ENCODE measurements around the gene PPP1R10. TPM values are rescaled to one million over a fixed set of nuclear protein-coding genes. Genes with fewer than 3 reads are reported as not detected.

The PPP1R10 gene
- total RNA-seq, 1 experiment from 2014 or later, result 69.5 TPM

DNA sequence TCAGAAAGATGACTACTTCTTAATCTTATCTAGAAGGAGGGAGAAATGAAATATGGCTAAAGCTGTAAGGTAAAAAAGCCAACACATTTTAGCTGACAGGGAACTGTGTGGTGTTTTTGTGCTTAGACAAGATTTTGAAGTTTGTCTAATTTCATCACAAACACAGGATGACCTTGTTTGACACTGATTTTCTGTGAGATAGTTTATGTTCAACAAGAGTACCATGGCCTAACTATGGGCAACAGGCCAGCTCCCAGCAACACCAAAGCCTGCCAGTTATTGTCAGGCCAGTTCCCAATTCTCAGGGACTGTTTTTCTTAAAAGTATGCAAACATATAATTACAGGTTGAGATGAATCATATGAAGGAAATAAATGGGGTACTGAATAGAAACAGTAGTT lies 51.3 kb downstream of the PPP1R10 start:
- BruUV-seq (replicated peaks), result no TSS peak
- peaks cover 11% of the 10 kb centered on the region for H3K4me1 ChIP-seq (replicated peaks; ENCODE audit: insufficient read depth)
- no peak overlapping the region for H3K4me2 ChIP-seq
- H3K27ac ChIP-seq, result no peak overlapping the region
- H3K79me2 ChIP-seq (ENCODE audit: low read depth), result no peaks in the 10 kb centered on the region
- POLR2A ChIA-PET (ENCODE audit: unreplicated experiment), result no interaction called here
- CTCF ChIA-PET, result interaction anchor here (0.6 to 0.7 kb wide), 2 partner anchors 8 to 165 kb away, joined by 3 to 7 read pairs; partner anchors contain the start of gene PRR3
- no peaks in the 10 kb centered on the region for H3K27me3 ChIP-seq (ENCODE audit: insufficient read depth, low read depth)
- no peaks in the 10 kb centered on the region; the same call in 1 of the 2 replicates for H3K9me2 ChIP-seq (ENCODE audit: insufficient read depth)
- no peaks in the 10 kb centered on the region for H3K9me3 ChIP-seq (ENCODE audit: insufficient read depth, low read depth)
- H3F3A ChIP-seq (ENCODE audit: insufficient read depth, low read depth), result peaks cover 29% of the 10 kb centered on the region
- intact Hi-C loops (cut with micrococcal nuclease; ENCODE audit: unreplicated experiment), result no loop called here
- peaks cover 1% of the 10 kb centered on the region; the same call in 1 of the 2 replicates for H4K20me1 ChIP-seq (ENCODE audit: insufficient read depth)
- H3K4me3 ChIP-seq, result no peak overlapping the region
- DNase-seq, result no peak
- TF ChIP-seq EZH2 (IDR thresholded peaks at IDR 0.05; ENCODE audit: low read depth), result no peak
- TF ChIP-seq, protein P1, sequence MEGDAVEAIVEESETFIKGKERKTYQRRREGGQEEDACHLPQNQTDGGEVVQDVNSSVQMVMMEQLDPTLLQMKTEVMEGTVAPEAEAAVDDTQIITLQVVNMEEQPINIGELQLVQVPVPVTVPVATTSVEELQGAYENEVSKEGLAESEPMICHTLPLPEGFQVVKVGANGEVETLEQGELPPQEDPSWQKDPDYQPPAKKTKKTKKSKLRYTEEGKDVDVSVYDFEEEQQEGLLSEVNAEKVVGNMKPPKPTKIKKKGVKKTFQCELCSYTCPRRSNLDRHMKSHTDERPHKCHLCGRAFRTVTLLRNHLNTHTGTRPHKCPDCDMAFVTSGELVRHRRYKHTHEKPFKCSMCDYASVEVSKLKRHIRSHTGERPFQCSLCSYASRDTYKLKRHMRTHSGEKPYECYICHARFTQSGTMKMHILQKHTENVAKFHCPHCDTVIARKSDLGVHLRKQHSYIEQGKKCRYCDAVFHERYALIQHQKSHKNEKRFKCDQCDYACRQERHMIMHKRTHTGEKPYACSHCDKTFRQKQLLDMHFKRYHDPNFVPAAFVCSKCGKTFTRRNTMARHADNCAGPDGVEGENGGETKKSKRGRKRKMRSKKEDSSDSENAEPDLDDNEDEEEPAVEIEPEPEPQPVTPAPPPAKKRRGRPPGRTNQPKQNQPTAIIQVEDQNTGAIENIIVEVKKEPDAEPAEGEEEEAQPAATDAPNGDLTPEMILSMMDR (conservative IDR thresholded peaks at IDR 0.05), result no peak
- H2AFZ ChIP-seq, result no peak overlapping the region
- H3K36me3 ChIP-seq (ENCODE audit: low read depth), result peaks cover 21% of the 10 kb centered on the region; the same call in 1 of the 2 replicates

DNA sequence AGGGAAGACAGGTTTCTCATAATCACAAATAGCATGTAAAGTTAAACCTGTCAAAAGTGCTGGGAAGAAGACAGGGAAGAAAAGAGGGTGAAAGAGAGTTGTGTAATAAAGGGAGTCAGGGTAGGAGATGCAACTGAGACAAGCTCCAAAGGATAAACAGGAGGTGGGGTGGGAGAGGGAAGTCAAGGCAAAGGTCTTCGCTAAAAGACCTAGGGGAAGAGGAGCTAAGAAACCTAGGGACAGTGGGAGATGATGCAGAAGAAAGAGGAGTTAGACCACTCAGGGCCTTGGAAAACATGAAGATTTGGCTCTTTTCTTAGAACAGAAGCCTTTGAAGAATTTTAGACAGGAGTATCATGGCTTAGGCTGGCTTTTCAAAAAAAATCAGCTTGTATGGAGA lies 52.9 kb downstream of the PPP1R10 start:
- Histone ChIP-seq H3K4me2 (no peak overlapping the region), H2AFZ (no peak overlapping the region), H3K4me3 (no peak overlapping the region), H4K20me1 (ENCODE audit: insufficient read depth) (peaks cover 4% of the 10 kb centered on the region; the same call in 1 of the 2 replicates), H3K79me2 (ENCODE audit: low read depth) (peaks cover 10% of the 10 kb centered on the region), H3K27ac (no peak overlapping the region), H3F3A (ENCODE audit: insufficient read depth, low read depth) (peaks cover 42% of the 10 kb centered on the region), H3K4me1 (replicated peaks; ENCODE audit: insufficient read depth) (no peaks in the 10 kb centered on the region), H3K9me2 (ENCODE audit: insufficient read depth) (no peaks in the 10 kb centered on the region; the same call in 1 of the 2 replicates), H3K36me3 (ENCODE audit: low read depth) (peaks cover 34% of the 10 kb centered on the region), H3K9me3 (ENCODE audit: insufficient read depth, low read depth) (no peaks in the 10 kb centered on the region), H3K27me3 (ENCODE audit: insufficient read depth, low read depth) (no peaks in the 10 kb centered on the region)
- ChIA-PET POLR2A (ENCODE audit: unreplicated experiment) (no interaction called here), CTCF (no interaction called here)
- BruUV-seq (replicated peaks), result no TSS peak
- TF ChIP-seq, protein P1 (conservative IDR thresholded peaks at IDR 0.05), result no peak
- no peak for TF ChIP-seq EZH2 (IDR thresholded peaks at IDR 0.05; ENCODE audit: low read depth)
- DNase-seq, result no peak
- intact Hi-C loops (cut with micrococcal nuclease; ENCODE audit: unreplicated experiment), result no loop called here

DNA sequence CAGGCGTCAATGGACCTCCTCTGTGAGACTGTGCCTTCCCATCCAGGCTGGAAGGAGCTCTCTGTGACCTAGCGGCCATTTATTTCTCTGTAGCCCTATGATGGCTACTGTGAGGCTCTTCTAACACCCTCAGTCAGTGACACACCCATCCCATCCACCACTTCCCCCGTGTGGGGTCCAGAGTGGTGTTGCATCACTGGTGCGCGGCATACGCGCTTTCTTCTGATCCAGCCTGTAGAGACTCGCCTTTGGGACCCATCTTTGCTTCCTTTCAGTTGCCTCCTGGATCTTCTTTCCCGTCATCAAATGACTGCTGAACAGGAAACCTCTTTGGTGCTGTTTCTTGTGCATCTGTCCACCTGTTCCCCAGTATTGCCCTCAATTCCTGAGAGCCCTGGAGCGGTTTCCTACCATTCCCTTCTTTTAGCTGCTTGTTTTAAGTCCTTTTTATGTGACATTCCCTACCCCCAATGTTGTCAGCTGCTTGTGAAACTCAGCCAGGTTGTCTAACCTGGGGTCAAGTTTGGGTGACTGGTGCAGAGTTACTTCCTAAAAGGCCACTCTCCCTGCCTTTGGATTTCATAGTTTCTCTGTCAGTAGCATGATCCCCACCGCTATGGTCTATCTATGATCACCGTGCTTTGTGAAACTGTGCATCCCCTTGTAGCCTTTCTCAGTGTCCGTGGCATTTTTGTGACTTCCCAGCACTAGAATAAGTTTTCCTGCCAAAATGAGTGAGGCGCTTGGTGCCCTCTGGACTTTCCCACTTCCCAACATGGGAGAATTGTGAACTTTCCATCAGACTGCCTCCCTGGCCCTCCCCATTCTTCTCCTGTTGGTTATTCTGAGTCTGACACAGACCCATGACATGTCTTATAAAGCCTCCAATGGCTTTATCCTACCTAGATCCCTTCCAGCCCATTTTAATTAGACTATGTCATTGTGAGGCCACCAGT lies 54.3 kb downstream of the PPP1R10 start:
- Histone ChIP-seq H3K4me1 (replicated peaks; ENCODE audit: insufficient read depth) (peaks cover 11% of the 10 kb centered on the region), H3K27ac (no peak overlapping the region), H3F3A (ENCODE audit: insufficient read depth, low read depth) (peaks cover 40% of the 10 kb centered on the region), H2AFZ (no peak overlapping the region), H3K27me3 (ENCODE audit: insufficient read depth, low read depth) (no peaks in the 10 kb centered on the region), H3K36me3 (ENCODE audit: low read depth) (peaks cover 42% of the 10 kb centered on the region), H3K79me2 (ENCODE audit: low read depth) (peaks cover 24% of the 10 kb centered on the region), H3K9me3 (ENCODE audit: insufficient read depth, low read depth) (no peaks in the 10 kb centered on the region), H4K20me1 (ENCODE audit: insufficient read depth) (peaks cover 15% of the 10 kb centered on the region), H3K4me2 (no peak overlapping the region), H3K4me3 (no peak overlapping the region), H3K9me2 (ENCODE audit: insufficient read depth) (no peaks in the 10 kb centered on the region; the same call in 1 of the 2 replicates)
- ChIA-PET POLR2A (ENCODE audit: unreplicated experiment) (interaction anchor here (0.7 kb wide), 1 partner anchor 52 kb away, joined by 6 read pairs; no protein-coding TSS in a partner anchor), CTCF (interaction anchor here (0.6 kb wide), 1 partner anchor 9 kb away, joined by 4 read pairs; the partner anchor contains the start of gene ABCF1)
- intact Hi-C loops (cut with micrococcal nuclease; ENCODE audit: unreplicated experiment), result no loop called here
- no peak for DNase-seq
- BruUV-seq (replicated peaks), result no TSS peak
- TF ChIP-seq EZH2 (IDR thresholded peaks at IDR 0.05; ENCODE audit: low read depth), result no peak
- TF ChIP-seq, protein P1 (conservative IDR thresholded peaks at IDR 0.05), result no peak

Measured in PC-9 (cell line).